Upper lobe of left lung (tissue), 6 donors: ENCODE results near the gene CCDC142. TPM values are rescaled to one million over a fixed set of nuclear protein-coding genes. Genes with fewer than 3 reads are reported as not detected.

ENCODE experiments used
- ATAC-seq, 2 donors: fragments of 200-7000 bp; cut with Tn5 transposase; one replicate each; pipeline ENCODE4 v1.9.1; 2022; ENCODE audit warnings: mild to moderate bottlenecking in 2 of 2, moderate library complexity in 2 of 2; ENCODE audit not compliant: low FRiP score in 2 of 2
- DNase-seq, 2 donors: peaks; one replicate each; pipeline ENCODE4 v3.0.0-alpha.2; 2019 to 2020
- H3K27ac ChIP-seq, 4 donors: fragments of 200-600 bp; sonication (generic); one replicate each; pipeline ENCODE4 v1.5.1; 2016 to 2019
- H3K27me3 ChIP-seq, 4 donors: fragments of 200-600 bp; sonication (generic); one replicate each; pipeline ENCODE4 v1.5.1; 2017 to 2019
- H3K36me3 ChIP-seq, 4 donors: fragments of 200-600 bp; sonication (generic); one replicate each; pipeline ENCODE4 v1.5.1; 2016 to 2019
- H3K4me1 ChIP-seq, 4 donors: fragments of 200-600 bp; sonication (generic); one replicate each; pipeline ENCODE4 v1.5.1; 2018 to 2019
- H3K4me3 ChIP-seq, 4 donors: fragments of 200-600 bp; sonication (generic); one replicate each; pipeline ENCODE4 v1.5.1; 2017 to 2019; ENCODE audit warnings: mild to moderate bottlenecking in 2 of 4, moderate library complexity in 1 of 4
- H3K9me3 ChIP-seq, 4 donors: fragments of 200-600 bp; sonication (generic); one replicate each; pipeline ENCODE4 v1.5.1; 2018 to 2019
- EP300 ChIP-seq, 4 donors: sonication (generic); formaldehyde crosslinking; IDR thresholded peaks; one replicate each; pipeline ENCODE4 v1.5.1; 2017; ENCODE audit warnings: antibody characterized with exemption in 4 of 4, control low read depth in 2 of 4
- POLR2A ChIP-seq, 4 donors: fragments of 450-650 bp; IDR thresholded peaks; one replicate each; pipeline ENCODE4 v1.5.1; 2016 to 2017; ENCODE audit warnings: antibody characterized with exemption in 4 of 4, mild to moderate bottlenecking in 2 of 4
- POLR2AphosphoS5 ChIP-seq, 2 donors: sonication (generic); formaldehyde crosslinking; IDR thresholded peaks; one replicate each; pipeline ENCODE4 v1.5.1; 2017; ENCODE audit warnings: antibody characterized with exemption in 2 of 2
- WGBS, 2 donors: methylation state at CpG; one replicate each; pipeline ENCODE4 v1.1.5; 2017 to 2018; 5-methylcytosine and 5-hydroxymethylcytosine counted together
- total RNA-seq, 6 donors: library from RNA; depleted of rRNA in 4 of 6; stranded (reverse); fragments of >200 nt in 4 of 6; gene quantifications; one replicate each; pipeline versions ENCODE4 v1.1.0 to v1.2.1, GENCODE V29; 2016 to 2021
- TF ChIP-seq, protein P1 (sequence below), 6 experiments: fragments of 450-650 bp in 4 of 6; fragments of 200-600 bp in 2 of 6; sonication (generic) in 2 of 6; IDR thresholded peaks; one replicate each; pipeline ENCODE4 v1.5.1; 2016 to 2019; ENCODE audit warnings: antibody characterized with exemption in 6 of 6
- donor health status: DM: no; HTN: no; CAD: no; lungs with moderate emphysema.
- donor health status: DM: no; HTN: yes; CAD: no; lungs with severe emphysema.

CCDC142 gene
- total RNA-seq, 6 donors from 2014 or later = 14.8 to 67.1 (median 19.8) TPM

- Histone ChIP-seq H3K4me3 (no peak overlapping the region), H3K4me1 (peaks cover 22 to 41% (median 27%) of the 10 kb centered on the region in 4 donors), H3K36me3 (peaks cover 0 to 3% (median 3%) of the 10 kb centered on the region in 4 donors), H3K27ac (no peak overlapping the region), H3K27me3 (peaks cover 0 to 7% (median 3%) of the 10 kb centered on the region in 4 donors), H3K9me3 (no peaks in the 10 kb centered on the region)
- TF ChIP-seq POLR2A (IDR thresholded peaks at IDR 0.05) = no peak
- TF ChIP-seq EP300 (IDR thresholded peaks at IDR 0.05) = no peak
- TF ChIP-seq POLR2AphosphoS5 (IDR thresholded peaks at IDR 0.05) = no peak
- TF ChIP-seq, protein P1, sequence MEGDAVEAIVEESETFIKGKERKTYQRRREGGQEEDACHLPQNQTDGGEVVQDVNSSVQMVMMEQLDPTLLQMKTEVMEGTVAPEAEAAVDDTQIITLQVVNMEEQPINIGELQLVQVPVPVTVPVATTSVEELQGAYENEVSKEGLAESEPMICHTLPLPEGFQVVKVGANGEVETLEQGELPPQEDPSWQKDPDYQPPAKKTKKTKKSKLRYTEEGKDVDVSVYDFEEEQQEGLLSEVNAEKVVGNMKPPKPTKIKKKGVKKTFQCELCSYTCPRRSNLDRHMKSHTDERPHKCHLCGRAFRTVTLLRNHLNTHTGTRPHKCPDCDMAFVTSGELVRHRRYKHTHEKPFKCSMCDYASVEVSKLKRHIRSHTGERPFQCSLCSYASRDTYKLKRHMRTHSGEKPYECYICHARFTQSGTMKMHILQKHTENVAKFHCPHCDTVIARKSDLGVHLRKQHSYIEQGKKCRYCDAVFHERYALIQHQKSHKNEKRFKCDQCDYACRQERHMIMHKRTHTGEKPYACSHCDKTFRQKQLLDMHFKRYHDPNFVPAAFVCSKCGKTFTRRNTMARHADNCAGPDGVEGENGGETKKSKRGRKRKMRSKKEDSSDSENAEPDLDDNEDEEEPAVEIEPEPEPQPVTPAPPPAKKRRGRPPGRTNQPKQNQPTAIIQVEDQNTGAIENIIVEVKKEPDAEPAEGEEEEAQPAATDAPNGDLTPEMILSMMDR (IDR thresholded peaks at IDR 0.05) = no peak
- ATAC-seq (no peak), DNase-seq (no peak)
- WGBS, 2 donors = 71 to 83% methylated on average over 6 of the region's 6 CpGs
Measured at GRCh38 chr2:74436848-74437695, 45.7 kb downstream of the CCDC142 start.

DNA sequence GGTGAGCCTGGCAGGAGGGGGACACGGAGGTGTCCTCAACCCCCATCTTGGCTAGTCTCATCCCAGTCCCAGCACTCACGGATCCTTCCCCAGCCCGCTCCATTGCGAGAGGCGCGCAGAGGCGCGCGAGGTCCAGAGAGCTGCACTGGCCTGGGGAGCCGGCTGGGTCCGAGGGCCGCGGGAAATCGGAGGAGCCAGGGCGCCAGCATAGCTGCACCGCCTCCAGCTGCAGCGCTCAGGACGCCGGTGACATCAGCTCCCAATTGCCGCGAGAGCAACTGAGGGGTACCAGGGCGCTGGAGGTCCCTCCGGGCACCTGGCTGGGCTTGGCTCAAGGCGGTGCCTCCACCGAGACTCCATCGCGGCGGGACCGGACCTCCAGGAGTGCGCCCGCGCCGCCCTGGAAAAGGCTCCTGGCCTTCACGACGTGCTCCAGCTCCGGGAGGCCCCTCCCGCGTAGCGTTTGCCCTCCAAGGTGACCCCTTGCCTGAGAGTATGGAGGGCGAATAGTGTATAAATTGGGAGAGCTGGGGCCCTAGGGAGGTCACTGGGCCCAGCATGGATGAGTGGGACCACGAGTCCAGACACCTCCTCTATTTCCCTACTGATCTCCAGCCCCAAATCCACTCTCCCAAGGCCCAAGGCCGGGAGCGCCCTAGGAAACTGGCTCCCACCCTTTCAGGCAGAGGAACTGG lies 46.5 kb downstream of the CCDC142 start:
- DNase-seq (peak in 1 of 2 donors; percentile 79), ATAC-seq (no peak)
- H3K36me3 ChIP-seq = peaks cover 0 to 11% (median 10%) of the 10 kb centered on the region in 4 donors
- H3K4me1 ChIP-seq = peaks cover 17 to 33% (median 20%) of the 10 kb centered on the region in 4 donors
- no peaks in the 10 kb centered on the region for H3K27me3 ChIP-seq
- no peak overlapping the region for H3K4me3 ChIP-seq
- 89 to 91% methylated on average over 29 to 43 of the region's 43 CpGs for WGBS, 2 donors
- H3K27ac ChIP-seq = no peak overlapping the region
- no peak for TF ChIP-seq POLR2A (IDR thresholded peaks at IDR 0.05)
- TF ChIP-seq, protein P1 (IDR thresholded peaks at IDR 0.05) = no peak
- no peak for TF ChIP-seq EP300 (IDR thresholded peaks at IDR 0.05)
- no peak for TF ChIP-seq POLR2AphosphoS5 (IDR thresholded peaks at IDR 0.05)
- no peaks in the 10 kb centered on the region for H3K9me3 ChIP-seq

- Histone ChIP-seq H3K27ac (no peak overlapping the region), H3K4me3 (no peak overlapping the region), H3K9me3 (no peaks in the 10 kb centered on the region), H3K27me3 (no peaks in the 10 kb centered on the region), H3K4me1 (no peaks in the 10 kb centered on the region), H3K36me3 (peaks cover 3 to 68% (median 46%) of the 10 kb centered on the region in 4 donors)
- 85 to 87% methylated on average over 11 of the region's 11 CpGs for WGBS, 2 donors
- no peak for TF ChIP-seq POLR2AphosphoS5 (IDR thresholded peaks at IDR 0.05)
- TF ChIP-seq EP300 (IDR thresholded peaks at IDR 0.05) = no peak
- no peak for TF ChIP-seq POLR2A (IDR thresholded peaks at IDR 0.05)
- TF ChIP-seq, protein P1 (IDR thresholded peaks at IDR 0.05) = no peak
- ATAC-seq (no peak), DNase-seq (peak in 1 of 2 donors; percentile 63)
Measured at GRCh38 chr2:74430502-74430901, 52.3 kb downstream of the CCDC142 start.

GRCh38 chr2:74429487-74430451 lies 53.0 kb downstream of the CCDC142 start:
- DNase-seq = peak in 1 of 2 donors; percentile 53
- peaks cover 3 to 74% (median 46%) of the 10 kb centered on the region in 4 donors for H3K36me3 ChIP-seq
- H3K27ac ChIP-seq = no peak overlapping the region
- no peaks in the 10 kb centered on the region for H3K4me1 ChIP-seq
- WGBS, 2 donors = 88 to 93% methylated on average over 10 to 18 of the region's 18 CpGs
- H3K4me3 ChIP-seq = no peak overlapping the region
- peak in 1 of 2 donors; percentile 11 for ATAC-seq
- TF ChIP-seq POLR2AphosphoS5 (IDR thresholded peaks at IDR 0.05) (no peak), EP300 (IDR thresholded peaks at IDR 0.05) (no peak), POLR2A (IDR thresholded peaks at IDR 0.05) (no peak)
- TF ChIP-seq, protein P1 (IDR thresholded peaks at IDR 0.05) = no peak
- no peaks in the 10 kb centered on the region for H3K9me3 ChIP-seq
- H3K27me3 ChIP-seq = no peaks in the 10 kb centered on the region
